Right lobe of liver (tissue), 4 donors: Measurements from ENCODE around the gene SMPD4.
"Not testable (repeated sequence)": the region's sequence is repeated elsewhere in the genome, so short reads cannot be mapped to it uniquely, and the experiment has no call there.

Experiments used
- POLR2A ChIP-seq: fragments of 450-650 bp; IDR thresholded peaks from one replicate; pipeline ENCODE4 v1.6.1; 2017; ENCODE audit warnings: antibody characterized with exemption, mild to moderate bottlenecking
- TF ChIP-seq, protein P1 (sequence below), 4 donors: fragments of 200-600 bp in 3 of 4; fragments of 450-650 bp in 1 of 4; IDR thresholded peaks; one replicate each; pipeline versions ENCODE4 v1.5.1 to v1.8.0; 2016 to 2022; ENCODE audit warnings: antibody characterized with exemption in 4 of 4, mild to moderate bottlenecking in 2 of 4
- donor health status: DM: no; HTN: no; CAD: no.
- donor health status: DM: no; HTN: no; CAD: no.
- donor health status: DM: no; HTN: yes; CAD: no.

DNA sequence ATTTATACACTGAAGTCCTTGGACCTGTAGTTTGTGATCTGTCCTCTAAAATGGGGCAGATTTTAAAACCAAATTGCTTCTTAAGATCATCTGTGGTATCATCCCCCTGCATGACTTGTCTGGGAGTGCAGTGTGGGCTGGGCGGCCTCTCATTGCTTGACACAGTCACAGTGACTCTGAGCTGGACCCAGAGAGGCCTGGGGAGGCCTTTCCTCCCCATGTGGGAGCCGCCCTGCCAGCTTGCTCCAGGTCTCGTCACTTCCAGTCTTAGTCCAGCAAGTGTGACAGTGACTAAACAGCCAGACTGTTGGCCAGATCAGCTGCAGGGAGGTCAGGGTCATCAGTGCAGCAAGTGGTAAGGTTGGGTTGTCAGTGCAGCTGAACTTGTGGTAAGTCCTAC is 21.7 kb upstream of the SMPD4 start:
- TF ChIP-seq, protein P1, sequence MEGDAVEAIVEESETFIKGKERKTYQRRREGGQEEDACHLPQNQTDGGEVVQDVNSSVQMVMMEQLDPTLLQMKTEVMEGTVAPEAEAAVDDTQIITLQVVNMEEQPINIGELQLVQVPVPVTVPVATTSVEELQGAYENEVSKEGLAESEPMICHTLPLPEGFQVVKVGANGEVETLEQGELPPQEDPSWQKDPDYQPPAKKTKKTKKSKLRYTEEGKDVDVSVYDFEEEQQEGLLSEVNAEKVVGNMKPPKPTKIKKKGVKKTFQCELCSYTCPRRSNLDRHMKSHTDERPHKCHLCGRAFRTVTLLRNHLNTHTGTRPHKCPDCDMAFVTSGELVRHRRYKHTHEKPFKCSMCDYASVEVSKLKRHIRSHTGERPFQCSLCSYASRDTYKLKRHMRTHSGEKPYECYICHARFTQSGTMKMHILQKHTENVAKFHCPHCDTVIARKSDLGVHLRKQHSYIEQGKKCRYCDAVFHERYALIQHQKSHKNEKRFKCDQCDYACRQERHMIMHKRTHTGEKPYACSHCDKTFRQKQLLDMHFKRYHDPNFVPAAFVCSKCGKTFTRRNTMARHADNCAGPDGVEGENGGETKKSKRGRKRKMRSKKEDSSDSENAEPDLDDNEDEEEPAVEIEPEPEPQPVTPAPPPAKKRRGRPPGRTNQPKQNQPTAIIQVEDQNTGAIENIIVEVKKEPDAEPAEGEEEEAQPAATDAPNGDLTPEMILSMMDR (IDR thresholded peaks at IDR 0.05): not testable (repeated sequence)
- TF ChIP-seq POLR2A: not testable (repeated sequence)
